RPMI8226 (cell line): ENCODE measurements around the gene PAX8.

ENCODE experiments used
- DNase-seq: peaks from one replicate; pipeline ENCODE4 v3.0.0-alpha.2; 2015

PAX8 gene

DNA sequence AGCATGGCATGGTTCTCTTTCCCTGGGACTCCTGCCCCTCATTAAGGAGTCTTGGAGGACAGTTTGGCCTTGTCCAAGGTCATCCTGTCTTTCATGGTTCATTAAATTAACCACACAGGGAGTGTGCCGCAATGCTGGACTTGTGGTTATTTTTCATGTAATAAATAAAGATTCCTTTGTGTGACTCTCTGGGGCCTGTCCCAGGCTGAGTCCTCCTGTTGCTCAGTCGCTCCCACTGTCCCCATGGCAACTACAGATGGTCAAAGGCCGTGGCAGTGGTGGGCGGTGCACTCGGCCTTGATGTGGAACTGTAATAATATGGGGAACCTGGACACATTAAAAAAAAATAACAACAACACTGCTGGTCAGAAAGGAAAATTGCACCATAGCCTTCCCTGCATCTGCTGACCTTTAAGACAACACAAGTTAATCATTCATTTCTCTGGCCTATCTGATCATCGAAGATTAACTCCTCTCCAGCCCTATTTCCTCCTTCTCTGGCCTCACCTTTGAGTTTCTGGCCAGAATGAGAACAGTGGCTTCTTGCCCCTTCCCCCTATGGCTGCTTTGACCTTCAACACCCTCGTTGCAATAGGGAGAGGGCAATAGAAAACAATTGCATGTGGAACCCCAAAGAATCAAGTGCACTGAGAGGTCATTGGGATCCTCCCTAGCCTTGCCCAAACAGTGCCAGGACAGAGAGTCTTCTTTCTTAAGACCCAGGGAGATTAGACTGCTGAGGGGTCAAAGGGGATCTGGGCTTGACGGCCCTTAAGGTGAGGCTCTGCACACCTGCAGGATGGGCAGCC lies 60.2 kb downstream of the PAX8 start:
- DNase-seq: no peak

- DNase-seq: no peak
Measured at GRCh38 chr2:113217455-113218282, 61.1 kb downstream of the PAX8 start.

GRCh38 chr2:113216891-113217454 lies 61.7 kb downstream of the PAX8 start:
- DNase-seq: no peak

DNA sequence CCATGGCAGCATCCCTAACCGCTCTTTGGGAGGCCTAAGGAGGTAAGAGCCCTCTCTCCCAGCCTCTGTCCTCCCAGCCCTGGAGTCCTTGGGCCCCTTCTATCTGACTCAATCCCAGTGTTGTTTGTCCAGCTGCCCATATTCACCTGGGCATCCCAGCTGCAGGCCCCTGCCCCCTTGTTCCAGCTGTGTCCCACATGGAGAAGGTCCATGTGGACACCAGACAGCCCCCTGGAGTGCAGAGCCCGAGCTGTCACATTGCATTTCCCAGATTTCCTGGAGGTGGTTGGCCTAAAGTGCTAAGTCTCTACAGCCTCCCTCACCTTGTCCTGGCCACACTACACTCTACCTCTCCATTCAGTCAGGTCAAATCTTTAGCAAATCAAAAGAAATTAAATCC lies 62.4 kb downstream of the PAX8 start:
- DNase-seq: no peak

DNA sequence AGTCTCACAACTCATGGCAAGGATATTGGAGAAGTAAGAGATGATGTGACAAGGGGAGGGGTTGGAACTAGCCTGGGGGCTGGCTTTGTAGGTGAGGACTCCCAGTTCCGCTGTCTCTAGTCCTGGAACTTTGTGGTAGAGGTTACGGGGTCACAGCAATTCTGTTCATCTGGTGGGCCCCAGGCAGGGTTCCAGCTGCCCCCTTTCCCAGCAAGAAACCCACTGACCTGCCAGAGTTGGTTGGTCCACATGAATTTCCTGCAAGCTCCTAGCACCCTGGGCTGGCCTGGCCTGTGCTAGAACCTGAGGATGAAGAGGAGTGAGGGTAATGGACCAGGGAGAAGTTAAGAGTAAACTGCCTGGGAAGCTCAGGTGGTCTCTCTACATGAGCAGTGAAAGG lies 63.7 kb downstream of the PAX8 start:
- DNase-seq: no peak

DNA sequence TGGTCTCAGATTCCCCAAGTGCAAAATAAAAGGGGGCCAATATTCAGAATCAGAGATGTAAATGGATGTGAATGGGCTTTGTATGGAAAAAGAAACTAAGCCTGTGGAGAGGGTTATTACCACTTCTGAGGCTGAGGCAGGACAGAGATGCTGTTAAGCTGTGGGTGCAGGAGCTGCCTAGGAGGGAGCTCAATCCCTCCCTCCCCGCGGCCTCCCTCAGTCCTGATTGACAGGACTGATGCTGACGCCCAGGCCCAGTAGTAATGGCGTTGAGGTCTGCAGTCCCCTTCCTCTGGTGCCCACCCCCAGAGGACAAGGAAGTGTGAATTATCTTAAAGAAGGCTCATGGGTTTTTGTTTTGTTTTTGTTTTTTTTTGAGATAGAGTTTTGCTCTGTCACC lies 64.6 kb downstream of the PAX8 start:
- DNase-seq: no peak

DNA sequence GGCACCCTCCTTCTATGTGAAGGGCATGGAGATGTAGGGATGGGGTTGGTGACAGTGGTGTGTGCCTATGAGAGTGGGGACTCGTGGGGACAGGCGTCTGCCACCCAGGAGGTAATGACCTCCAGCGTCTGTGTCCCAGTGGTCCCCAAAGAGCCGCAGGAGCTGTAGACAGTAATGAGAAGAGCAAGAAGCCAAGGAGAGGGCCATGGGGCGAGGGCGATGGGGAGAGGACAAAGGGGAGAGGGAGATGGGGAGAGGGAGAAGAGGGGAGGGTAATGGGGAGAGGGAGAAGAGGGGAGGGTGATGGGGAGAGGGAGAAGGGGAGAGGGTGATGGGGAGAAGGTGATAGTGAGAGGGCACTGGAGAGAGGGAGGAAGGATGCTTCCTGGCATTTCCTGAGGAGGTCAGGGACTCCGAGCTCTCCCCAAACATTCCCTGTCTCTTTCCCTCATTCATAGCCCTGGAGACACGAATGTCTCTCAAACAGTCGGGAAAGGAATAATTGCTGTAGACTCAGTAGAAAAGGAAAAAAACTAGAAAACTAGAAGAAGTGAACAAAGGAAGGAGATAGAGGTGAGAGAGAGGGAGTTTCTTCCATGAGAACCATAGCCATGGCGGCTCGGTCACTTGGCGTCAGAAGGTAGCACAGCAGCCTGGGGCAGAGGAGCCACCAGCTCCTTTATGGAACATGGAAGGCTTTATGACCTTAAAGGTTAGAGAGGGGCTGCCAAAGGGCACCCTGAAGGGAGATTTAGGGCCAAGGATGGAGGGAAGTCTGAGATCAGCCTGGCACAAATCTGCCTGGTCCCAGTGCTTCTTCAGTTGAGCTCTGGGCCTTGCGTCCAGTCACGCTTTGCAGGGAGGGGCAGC lies 65.4 kb downstream of the PAX8 start:
- no peak for DNase-seq

DNA sequence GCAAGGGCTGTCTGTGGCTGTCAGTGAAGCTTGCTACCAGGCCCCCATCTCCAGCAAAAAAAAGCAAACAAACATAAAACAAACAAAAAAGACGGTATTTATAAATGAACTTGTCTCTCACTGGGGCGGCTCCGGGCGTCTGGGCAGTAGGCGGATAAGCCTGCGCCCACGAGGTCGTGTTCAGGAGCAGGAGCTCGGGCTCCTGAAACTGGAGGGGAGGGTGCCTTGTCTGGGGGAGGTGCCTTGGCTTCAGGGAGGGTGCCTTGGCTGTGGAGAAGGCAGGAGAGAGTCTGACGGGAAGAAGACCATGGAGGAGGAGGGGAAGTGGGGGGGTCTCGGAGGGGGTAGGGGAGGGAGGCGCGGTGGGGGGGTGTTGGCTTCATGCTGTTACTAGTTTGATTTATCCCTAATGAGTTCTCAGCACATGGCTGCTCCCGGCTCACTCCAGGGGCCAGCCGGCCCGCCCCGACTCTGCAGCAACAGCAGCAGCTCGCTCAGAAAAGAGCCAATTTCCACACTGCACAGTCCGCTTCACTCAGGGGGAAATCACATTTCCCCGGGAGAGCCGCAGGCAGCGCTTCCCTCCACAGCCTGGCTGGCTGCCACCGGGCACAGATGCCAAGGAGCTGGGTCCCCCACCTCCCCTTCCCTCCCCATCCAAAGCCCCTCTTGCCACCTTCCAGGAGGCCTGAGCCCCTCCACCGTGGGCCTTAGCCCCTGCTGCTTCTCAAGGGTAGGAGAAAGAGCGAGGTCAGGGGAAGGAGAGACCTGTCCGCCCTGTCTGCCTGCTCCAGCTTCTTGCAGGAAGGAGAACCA lies 66.3 kb downstream of the PAX8 start:
- no peak for DNase-seq

- no peak for DNase-seq
Measured at GRCh38 chr2:113211226-113212105, 67.3 kb downstream of the PAX8 start.

- no peak for DNase-seq
Measured at GRCh38 chr2:113209646-113210171, 69.0 kb downstream of the PAX8 start.

- DNase-seq: no peak
Measured at GRCh38 chr2:113209011-113209645, 69.6 kb downstream of the PAX8 start.

DNA sequence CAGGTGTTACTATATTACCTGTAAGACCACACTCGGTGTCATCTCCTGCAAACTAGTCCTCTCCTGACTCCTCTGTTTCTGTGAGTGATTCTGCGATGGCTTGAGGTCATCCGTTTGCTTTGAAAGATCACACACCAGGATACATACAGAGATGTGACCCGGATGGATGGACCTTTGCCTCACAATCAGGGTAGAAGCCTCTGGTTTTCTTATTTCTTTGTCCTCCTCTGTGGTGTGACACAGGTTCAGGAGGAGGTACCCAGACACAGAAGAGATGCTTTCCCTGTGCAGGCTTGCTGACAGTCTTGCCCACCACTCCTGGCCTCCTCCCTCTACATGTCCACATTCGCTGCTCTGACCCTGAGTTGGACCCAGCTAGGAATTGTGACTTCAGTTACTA lies 70.3 kb downstream of the PAX8 start:
- no peak for DNase-seq

GRCh38 chr2:113207021-113207420 lies 71.7 kb downstream of the PAX8 start:
- DNase-seq: no peak

- DNase-seq: no peak
Measured at GRCh38 chr2:113206251-113206650, 72.5 kb downstream of the PAX8 start.

GRCh38 chr2:113203901-113204519 lies 74.7 kb downstream of the PAX8 start:
- DNase-seq: peak; percentile 79

- DNase-seq: no peak
Measured at GRCh38 chr2:113203217-113203530, 75.5 kb downstream of the PAX8 start.

DNA sequence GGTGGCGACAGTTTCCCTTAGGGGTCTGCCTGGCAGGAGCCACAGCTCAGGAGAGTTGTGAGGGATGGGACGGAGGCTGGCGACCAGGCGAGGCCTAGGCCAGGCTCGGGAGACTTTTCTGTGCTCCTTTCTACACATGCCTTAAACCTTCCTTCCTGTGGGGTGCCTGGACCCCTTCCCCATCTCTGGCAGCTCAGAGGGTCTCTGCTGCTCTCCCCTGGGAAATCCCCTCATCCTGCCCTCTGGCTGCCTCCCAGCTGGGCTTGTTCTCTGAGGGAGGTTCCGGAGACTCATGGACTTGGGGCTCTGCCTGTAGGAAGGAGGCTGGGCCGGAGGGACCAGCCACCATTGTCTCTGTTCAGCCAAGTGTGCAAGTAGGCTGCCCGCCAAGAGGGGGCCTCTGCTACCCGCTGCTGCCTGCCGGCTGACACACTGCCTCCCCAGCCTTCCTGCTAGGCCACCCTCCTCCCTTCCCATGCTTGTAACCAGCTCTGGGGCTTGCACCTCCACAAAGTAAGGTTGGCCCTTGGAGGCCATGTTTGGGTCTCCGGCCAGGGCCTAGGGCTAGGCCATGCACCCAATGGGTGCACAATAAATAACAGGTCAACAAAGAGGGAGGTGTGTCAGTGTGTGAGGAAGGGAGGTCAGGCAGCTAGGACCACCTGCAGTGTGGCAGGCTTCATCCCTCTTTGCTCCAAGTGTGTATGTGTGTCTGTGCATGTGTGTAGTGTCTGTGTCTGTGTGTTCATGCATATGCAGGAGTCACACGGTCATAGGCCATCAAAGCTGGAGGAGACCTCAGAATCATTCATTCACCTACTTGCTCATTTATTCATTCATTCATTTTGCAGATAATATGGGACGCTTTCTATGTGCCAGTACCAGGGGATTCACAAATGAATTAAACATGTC lies 76.2 kb downstream of the PAX8 start:
- DNase-seq: no peak

DNA sequence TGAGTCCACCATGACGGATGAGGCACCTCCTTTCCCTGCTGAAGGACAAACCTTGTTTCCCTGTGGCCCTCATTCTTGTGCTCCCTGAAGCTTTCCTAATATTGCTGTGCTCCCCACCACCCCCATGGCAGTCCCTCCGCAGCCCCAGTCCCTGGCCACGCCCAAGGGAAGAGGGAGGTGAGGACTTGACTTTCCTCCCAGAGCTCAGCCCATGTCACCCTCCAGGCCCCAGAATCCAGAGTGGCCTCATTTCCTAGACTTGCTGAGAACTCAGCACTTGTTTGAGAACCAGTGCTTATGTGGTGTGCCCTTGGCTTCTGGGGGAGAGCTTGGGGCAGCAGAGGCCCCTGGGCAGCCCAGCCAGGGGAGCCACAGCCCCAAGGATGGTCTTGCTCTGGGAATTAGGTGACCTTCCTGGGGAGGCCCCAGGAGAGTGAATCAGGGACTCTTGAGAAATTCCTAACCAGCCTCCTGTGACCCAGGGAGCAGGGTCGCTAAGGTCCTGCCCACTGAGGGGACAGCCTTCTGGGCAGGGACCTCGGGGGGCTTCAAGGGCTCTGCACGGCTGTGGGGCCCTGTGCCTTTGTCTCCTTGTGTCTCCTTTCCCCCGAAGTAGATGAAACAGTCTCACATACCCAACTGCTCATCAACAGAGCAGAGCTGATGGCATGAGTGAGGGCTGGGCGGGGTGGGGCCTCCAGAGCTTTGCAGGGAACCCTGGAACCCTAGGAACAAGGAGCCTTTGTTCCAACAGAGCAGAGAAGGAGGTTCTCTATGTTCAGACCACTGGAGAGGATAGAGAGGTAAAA lies 77.0 kb downstream of the PAX8 start:
- DNase-seq: no peak
